Measurements from ENCODE around the gene YAF2. TPM values are rescaled to one million over a fixed set of nuclear protein-coding genes. Genes with fewer than 3 reads are reported as not detected.

YAF2 gene
- total and polyA plus RNA-seq, 2 donors (not counting 3 experiments of a cell fraction or from before 2014, with no cell fraction given) = 6.9 to 29.2 TPM

- H3K9ac ChIP-seq (replicated peaks; ENCODE audit: extremely low read depth, insufficient read depth, low read length) = no peak overlapping the region
- H3K9me3 ChIP-seq (replicated peaks; ENCODE audit: control insufficient read depth, insufficient read depth, low read length) = no peaks in the 10 kb centered on the region
- ChIA-PET POLR2A (no interaction called here), CTCF (interaction anchor here (2.0 kb wide), 1 partner anchor 9 kb away, joined by 5 read pairs; no protein-coding TSS in a partner anchor)
- TF ChIP-seq POLR2AphosphoS5 (IDR thresholded peaks at IDR 0.05; ENCODE audit: insufficient read depth, low read depth, low read length) (no peak), POLR2A (IDR thresholded peaks at IDR 0.05; ENCODE audit: low read depth, low read length) (no peak), MYC (IDR thresholded peaks at IDR 0.05; ENCODE audit: low read depth, low read length) (no peak), CTCF (IDR thresholded peaks at IDR 0.05; ENCODE audit: extremely low read depth in 1 of 2, insufficient read depth in 1 of 2, low read depth in 1 of 2, low read length in 2 of 2) (no peak), FOS (IDR thresholded peaks at IDR 0.05; ENCODE audit: borderline replicate concordance, insufficient read depth, low read length) (no peak), GATA2 (IDR thresholded peaks at IDR 0.05; ENCODE audit: insufficient read depth, insufficient read length, low read depth, low read length) (no peak), MAX (IDR thresholded peaks at IDR 0.05; ENCODE audit: insufficient read depth, insufficient read length) (no peak), EZH2 (IDR thresholded peaks at IDR 0.05; ENCODE audit: borderline replicate concordance, low read depth, low read length, severe bottlenecking) (no peak), JUN (IDR thresholded peaks at IDR 0.05; ENCODE audit: borderline replicate concordance, insufficient read depth, insufficient read length, low read depth) (no peak)
- DNase-seq (ENCODE audit: low read depth, low spot score) = no peak
- no peak for FAIRE-seq
- no peak overlapping the region for H3K4me2 ChIP-seq (ENCODE audit: insufficient read depth, low read length)
- no peaks in the 10 kb centered on the region for H3K79me2 ChIP-seq (ENCODE audit: control insufficient read depth, insufficient read depth, low read length)
- dilution Hi-C loops (cut with MboI; ENCODE audit: extremely low pct_ligation_motif_present, low sequenced_read_pairs) (no loop called here), intact Hi-C loops (cut with micrococcal nuclease) (no loop called here)
- no peaks in the 10 kb centered on the region for H3K9me1 ChIP-seq (replicated peaks; ENCODE audit: control insufficient read depth, extremely low read depth, insufficient read depth, low read length)
- no TSS peak for BruUV-seq (replicated peaks)
- H4K20me1 ChIP-seq (replicated peaks; ENCODE audit: control insufficient read depth, extremely low read depth, insufficient read depth, low read length) = no peaks in the 10 kb centered on the region
- no peak overlapping the region for H2AFZ ChIP-seq (ENCODE audit: low read depth, low read length)
- H3K27ac ChIP-seq (ENCODE audit: insufficient read depth, low read depth, low read length) = no peak overlapping the region
- H3K4me1 ChIP-seq (ENCODE audit: control insufficient read depth, extremely low read depth, insufficient read depth, low read length) = no peaks in the 10 kb centered on the region
- H3K36me3 ChIP-seq (ENCODE audit: control insufficient read depth in 2 of 2, extremely low read depth in 1 of 2, insufficient read depth in 2 of 2, low read length in 2 of 2) = no peaks in the 10 kb centered on the region
- H3K27me3 ChIP-seq (ENCODE audit: control insufficient read depth in 2 of 2, insufficient read depth in 2 of 2, low read length in 2 of 2) = peaks cover 2 to 5% of the 10 kb centered on the region in 2 experiments
- H3K4me3 ChIP-seq (replicated peaks in 1 of 3; ENCODE audit: insufficient read depth in 1 of 3, low read depth in 1 of 3, low read length in 3 of 3) = no peak overlapping the region
Observed at GRCh38 chr12:42278128-42278510, 40.1 kb upstream of the YAF2 start.
